Activated CD4-positive, alpha-beta T cell treated with anti-CD3 and anti-CD28 coated beads, Interleukin-2, Interleukin-4, amounts not matched to agents 100 ng/mL and 50 ng/mL, durations not matched to agents 16 hours and 8 hours (primary cell): Measurements from ENCODE around the gene TMPO.
"Not testable (repeated sequence)": the region's sequence is repeated elsewhere in the genome, so short reads cannot be mapped to it uniquely, and the experiment has no call there.

Experiments used
- DNase-seq: peaks from one replicate; pipeline ENCODE4 v3.0.0-alpha.2; 2020; ENCODE audit warnings: low spot score

The TMPO gene

GRCh38 chr12:98578821-98579220, 63.4 kb downstream of the TMPO start:
- DNase-seq = no peak

DNA sequence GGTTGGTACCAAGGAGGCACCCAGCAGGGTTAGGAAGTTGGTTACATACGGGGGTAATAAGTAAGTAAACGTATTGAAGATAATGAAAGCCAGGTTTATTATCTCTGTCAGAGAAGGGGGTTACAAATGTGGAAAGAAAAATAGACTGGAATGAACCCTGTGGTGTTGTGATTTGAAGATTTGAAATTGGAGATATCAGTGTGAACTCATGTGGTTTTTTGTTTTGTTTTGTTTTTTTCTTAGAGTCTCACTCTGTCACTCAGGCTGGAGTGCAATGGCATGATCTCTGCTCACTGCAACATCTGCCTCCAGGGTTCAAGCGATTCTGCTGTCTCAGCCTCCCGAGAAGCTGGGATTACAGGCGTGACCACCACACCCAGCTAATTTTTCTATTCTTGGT, 64.0 kb downstream of the TMPO start:
- no peak for DNase-seq

GRCh38 chr12:98579835-98580234, 64.4 kb downstream of the TMPO start:
- no peak for DNase-seq

DNA sequence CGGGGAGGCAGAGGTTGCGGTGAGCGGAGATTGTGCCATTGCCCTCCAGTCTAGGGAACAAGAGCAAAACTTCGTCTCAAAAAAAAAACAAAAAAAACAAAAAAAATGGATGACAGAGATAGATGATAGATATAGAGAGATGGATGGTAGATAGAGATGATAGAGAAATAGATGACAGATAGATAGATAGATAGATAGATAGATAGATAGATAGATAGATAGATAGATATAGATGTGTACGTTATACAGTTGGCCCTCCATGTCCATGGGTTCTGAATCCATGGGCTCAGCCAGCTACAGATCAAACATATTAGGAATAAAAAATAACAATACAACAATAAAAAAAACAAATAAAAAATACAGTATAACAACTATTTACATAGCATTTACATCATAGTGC, 65.3 kb downstream of the TMPO start:
- DNase-seq = no peak

DNA sequence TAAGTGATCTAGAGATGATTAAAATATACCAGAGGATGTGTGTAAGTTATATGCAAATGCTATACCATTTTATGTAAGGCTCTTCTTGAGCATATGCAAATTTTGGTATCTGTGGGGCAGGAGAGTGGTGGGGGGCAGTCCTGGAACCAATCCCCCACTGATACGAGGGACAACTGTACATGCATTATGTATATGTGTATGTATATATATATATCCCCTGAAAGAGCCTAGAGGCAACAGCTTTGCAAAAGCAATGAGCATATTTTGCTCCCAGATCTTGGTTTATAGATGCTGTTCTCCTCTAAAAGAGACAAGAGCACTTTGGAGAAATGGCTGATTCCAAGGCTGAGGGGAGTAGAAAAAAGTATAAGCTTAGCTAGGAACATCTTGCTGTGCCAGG, 65.7 kb downstream of the TMPO start:
- no peak for DNase-seq

- DNase-seq = no peak
Observed at GRCh38 chr12:98582093-98582492, 66.7 kb downstream of the TMPO start.

DNA sequence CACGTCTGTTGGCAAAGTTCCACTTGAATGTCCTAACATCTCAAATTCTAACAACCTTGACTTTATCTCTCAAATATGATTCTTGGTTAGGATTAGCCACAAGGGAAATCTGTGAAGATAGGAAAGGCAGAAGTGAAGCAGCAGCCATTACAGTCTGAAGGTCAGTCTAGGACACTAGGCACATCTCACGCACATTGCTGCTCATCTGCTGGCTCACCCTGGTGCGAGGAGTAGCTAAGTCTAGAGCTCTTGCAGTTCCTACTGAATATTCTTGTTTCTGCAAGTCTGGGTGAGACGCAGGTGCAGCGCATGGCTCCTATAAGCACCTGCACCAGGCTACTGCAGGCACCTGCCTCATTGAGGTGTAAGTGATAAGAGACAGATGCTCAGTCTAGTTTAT, 71.7 kb downstream of the TMPO start:
- DNase-seq = no peak

DNA sequence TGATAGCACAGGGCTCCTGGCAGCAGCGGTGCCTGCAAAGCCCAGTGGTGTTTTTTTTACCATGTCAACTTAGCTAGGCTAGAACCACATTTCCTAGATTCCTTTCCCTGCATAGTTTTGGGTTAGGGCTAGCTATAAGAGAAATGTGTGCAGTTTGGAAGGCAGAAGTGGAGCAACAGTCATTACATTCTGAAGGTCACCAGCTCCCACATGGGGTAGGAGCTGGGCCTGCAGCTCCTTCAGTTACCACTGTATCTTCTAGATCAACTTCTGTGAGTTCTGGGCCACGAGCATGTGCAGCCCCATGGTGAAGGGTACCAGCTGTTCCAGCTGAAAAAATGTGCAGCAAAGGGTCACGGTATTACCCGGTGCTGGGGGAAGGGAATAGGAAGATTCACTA, 75.8 kb downstream of the TMPO start:
- DNase-seq = no peak

DNA sequence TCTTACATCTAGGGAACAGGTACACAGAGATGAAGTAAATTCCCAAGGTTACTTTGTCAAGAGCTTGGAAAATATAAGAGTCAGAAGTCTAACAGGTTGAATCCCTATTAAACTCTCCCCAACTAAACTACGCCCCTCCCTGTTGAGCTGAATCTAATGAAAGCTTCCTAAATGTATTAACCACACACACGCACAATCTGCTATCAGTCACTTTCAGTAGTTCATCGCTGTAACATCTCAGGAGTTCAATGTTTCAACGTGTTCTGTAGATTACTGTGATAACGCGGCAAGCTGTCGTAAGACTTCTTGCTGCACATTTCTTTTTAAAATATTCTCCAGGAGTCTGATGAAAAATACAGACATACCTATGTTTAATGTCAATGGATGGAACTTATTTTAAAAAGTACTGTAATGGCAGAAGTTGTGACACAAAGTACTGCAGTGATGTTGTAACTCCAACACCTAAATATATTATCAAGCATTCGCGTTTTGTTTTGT, 77.5 kb downstream of the TMPO start:
- DNase-seq = peak; percentile 39

GRCh38 chr12:98593351-98594049, 78.1 kb downstream of the TMPO start, which contains the start of gene SLC25A3:
Gene SLC25A3, plus strand, starts transcription at chr12:98593686. Its CDS starts 293 bp downstream, at chr12:98593979.
- DNase-seq = peak; percentile 96

DNA sequence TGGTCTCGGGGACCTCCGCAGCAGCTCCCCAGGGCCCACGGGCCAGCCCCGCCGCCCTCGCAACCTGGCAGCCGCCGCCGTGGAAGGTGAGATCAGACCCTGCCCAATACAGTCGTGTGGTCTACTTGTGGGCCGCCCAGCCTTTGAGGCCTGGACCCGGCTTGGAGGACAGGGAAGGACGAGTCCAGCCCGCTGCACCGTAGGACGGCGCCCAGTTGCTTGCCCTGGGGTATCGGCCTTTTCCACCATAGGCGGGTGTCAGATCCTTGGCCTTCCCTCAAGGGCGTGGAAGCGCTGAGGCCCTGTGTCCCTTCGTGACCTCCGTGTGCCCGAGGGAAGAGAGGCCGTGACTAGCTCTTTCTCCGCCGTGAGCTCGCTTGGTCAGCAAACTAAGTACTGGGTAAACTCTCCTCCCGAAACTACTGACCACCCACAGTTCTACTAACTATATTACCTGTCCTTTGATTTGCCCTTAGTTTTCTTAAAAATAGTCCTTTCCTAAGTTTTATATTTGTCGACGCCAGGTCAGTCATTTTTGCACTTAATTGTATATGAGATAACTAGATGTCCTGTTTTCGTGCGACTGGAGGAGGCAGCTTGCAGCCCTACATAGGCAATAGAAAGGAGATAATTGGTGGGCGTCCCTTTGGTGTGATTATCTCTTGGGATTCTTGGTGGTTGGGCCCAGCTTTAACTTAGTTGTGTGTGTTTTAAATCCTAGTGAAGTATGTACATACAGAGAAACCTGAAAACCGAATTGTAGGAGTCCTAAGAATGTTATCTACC, 78.9 kb downstream of the TMPO start:
- no peak for DNase-seq

- peak; percentile 30 for DNase-seq
Observed at GRCh38 chr12:98595243-98595988, 80.0 kb downstream of the TMPO start.

DNA sequence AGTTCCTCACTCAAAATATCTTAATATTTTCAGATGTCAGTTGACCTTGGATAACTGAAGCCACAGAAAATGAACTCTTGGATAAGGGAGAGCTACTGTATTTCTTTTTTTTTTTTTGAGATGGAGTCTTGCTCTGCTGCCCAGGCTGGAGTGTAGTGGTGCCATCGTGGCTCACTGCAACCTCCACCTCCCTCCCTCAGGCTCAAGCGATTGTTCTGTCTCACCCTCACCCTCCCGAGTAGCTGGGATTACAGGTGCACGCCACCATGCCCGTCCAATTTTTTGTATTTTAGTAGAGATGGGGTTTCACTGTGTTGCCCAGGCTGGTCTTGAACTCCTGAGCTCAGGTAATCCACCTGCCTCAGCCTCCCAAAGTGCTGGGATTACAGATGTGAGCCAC, 81.9 kb downstream of the TMPO start:
- DNase-seq = not testable (repeated sequence)
